ENCODE results near the gene TPRX2.

The TPRX2 gene

DNA sequence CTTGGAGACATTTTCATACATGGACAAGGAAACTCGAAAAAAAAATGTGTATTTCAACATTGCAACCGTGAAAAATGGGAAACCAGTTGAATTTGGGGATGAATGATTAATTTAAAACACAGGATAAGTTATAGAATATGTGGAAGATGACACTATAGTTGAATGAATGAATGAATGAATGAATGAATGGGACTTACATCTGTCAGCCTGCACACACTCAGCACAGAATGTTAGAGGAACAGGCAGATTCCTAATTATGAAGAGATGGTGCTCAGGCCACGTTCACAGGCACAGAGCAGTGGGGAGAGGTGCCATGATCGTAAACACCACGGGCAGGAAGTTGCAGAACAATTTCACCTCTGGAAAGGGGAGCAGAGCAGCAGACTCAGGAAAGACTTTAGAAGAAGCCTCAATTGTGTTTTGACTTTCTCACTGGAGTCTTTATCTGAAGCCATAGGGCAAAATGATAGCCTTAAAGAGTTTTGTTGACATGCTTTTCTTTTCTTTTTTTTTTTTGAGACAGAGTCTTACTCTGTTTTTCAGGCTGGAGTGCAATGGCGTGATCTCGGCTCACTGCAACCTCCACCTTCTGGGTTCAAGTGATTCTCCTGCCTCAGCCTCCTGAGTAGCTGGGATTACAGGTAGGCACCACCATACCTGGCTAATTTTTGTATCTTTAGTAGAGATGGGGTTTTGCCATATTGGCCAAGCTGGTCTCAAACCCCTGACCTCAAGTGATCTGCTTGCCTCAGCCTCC lies 32.0 kb downstream of the TPRX2 start:
- no peak overlapping the region for H3K4me3 ChIP-seq (replicated peaks; ENCODE audit: insufficient read depth, low read length)
- H3K27me3 ChIP-seq (ENCODE audit: insufficient read depth, poor library complexity, severe bottlenecking) = no peaks in the 10 kb centered on the region
- H3K27ac ChIP-seq (replicated peaks) = no peak overlapping the region
- no peak for TF ChIP-seq REST (IDR thresholded peaks at IDR 0.05; ENCODE audit: insufficient replicate concordance, low read depth)
- TF ChIP-seq POLR2AphosphoS5 (IDR thresholded peaks at IDR 0.05; ENCODE audit: low read depth) = no peak
- no peak for TF ChIP-seq SPI1 (IDR thresholded peaks at IDR 0.05; ENCODE audit: borderline replicate concordance, low read depth)
- TF ChIP-seq GABPA (IDR thresholded peaks at IDR 0.05; ENCODE audit: low read depth) = no peak
- TF ChIP-seq, protein P1, sequence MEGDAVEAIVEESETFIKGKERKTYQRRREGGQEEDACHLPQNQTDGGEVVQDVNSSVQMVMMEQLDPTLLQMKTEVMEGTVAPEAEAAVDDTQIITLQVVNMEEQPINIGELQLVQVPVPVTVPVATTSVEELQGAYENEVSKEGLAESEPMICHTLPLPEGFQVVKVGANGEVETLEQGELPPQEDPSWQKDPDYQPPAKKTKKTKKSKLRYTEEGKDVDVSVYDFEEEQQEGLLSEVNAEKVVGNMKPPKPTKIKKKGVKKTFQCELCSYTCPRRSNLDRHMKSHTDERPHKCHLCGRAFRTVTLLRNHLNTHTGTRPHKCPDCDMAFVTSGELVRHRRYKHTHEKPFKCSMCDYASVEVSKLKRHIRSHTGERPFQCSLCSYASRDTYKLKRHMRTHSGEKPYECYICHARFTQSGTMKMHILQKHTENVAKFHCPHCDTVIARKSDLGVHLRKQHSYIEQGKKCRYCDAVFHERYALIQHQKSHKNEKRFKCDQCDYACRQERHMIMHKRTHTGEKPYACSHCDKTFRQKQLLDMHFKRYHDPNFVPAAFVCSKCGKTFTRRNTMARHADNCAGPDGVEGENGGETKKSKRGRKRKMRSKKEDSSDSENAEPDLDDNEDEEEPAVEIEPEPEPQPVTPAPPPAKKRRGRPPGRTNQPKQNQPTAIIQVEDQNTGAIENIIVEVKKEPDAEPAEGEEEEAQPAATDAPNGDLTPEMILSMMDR (IDR thresholded peaks at IDR 0.05; ENCODE audit: insufficient read depth, low read length) = no peak
- no peak for DNase-seq (ENCODE audit: low read depth in 1 of 2, low spot score in 1 of 2)

DNA sequence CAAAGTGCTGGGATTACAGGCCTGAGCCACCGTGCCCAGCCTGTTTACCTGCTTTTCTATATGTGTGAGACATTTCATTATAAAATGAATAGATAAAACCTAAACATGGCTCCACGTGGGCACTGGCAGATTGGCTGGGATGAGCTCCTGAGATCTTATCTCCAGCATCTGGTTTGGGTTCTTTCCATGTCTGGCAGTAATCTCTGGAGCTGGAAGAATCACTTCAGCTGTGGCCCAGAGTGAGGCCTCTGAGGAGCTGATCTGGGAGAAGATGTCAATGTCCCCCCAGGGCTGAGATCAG lies 32.5 kb downstream of the TPRX2 start:
- no peak for DNase-seq (ENCODE audit: low read depth in 1 of 2, low spot score in 1 of 2)
- Histone ChIP-seq H3K27me3 (ENCODE audit: insufficient read depth, poor library complexity, severe bottlenecking) (no peaks in the 10 kb centered on the region), H3K4me3 (replicated peaks; ENCODE audit: insufficient read depth, low read length) (no peak overlapping the region), H3K27ac (replicated peaks) (no peak overlapping the region)
- TF ChIP-seq REST (IDR thresholded peaks at IDR 0.05; ENCODE audit: insufficient replicate concordance, low read depth) (no peak), GABPA (IDR thresholded peaks at IDR 0.05; ENCODE audit: low read depth) (no peak), POLR2AphosphoS5 (IDR thresholded peaks at IDR 0.05; ENCODE audit: low read depth) (no peak), SPI1 (IDR thresholded peaks at IDR 0.05; ENCODE audit: borderline replicate concordance, low read depth) (no peak)
- TF ChIP-seq, protein P1 (IDR thresholded peaks at IDR 0.05; ENCODE audit: insufficient read depth, low read length) = no peak

GRCh38 chr19:47891923-47892666 lies 33.1 kb downstream of the TPRX2 start:
- TF ChIP-seq POLR2AphosphoS5 (IDR thresholded peaks at IDR 0.05; ENCODE audit: low read depth) = no peak
- no peak for TF ChIP-seq SPI1 (IDR thresholded peaks at IDR 0.05; ENCODE audit: borderline replicate concordance, low read depth)
- TF ChIP-seq GABPA (IDR thresholded peaks at IDR 0.05; ENCODE audit: low read depth) = no peak
- TF ChIP-seq, protein P1 (IDR thresholded peaks at IDR 0.05; ENCODE audit: insufficient read depth, low read length) = no peak
- no peak for TF ChIP-seq REST (IDR thresholded peaks at IDR 0.05; ENCODE audit: insufficient replicate concordance, low read depth)
- no peak overlapping the region for H3K27ac ChIP-seq (replicated peaks)
- no peaks in the 10 kb centered on the region for H3K27me3 ChIP-seq (ENCODE audit: insufficient read depth, poor library complexity, severe bottlenecking)
- no peak overlapping the region for H3K4me3 ChIP-seq (replicated peaks; ENCODE audit: insufficient read depth, low read length)
- no peak for DNase-seq (ENCODE audit: low read depth in 1 of 2, low spot score in 1 of 2)

Data from HL-60 (cell line).